Bronchial epithelial cell (primary cell): Measurements from ENCODE around the gene NDUFB6. TPM values are rescaled to one million over a fixed set of nuclear protein-coding genes. Genes with fewer than 3 reads are reported as not detected.

ENCODE experiments used
- DNase-seq: peaks from one replicate; pipeline ENCODE4 v3.0.0-alpha.2; 2010; ENCODE audit warnings: low read depth
- FAIRE-seq: peaks from 2 replicates; lab custom pipeline; 2011; peaks lifted over from hg19 to GRCh38; lab: Jason Lieb, UNC
- H3K27me3 ChIP-seq: 2 replicates; pipeline ENCODE4 v1.5.1; 2011; ENCODE audit warnings: low read length; ENCODE audit not compliant: control insufficient read depth, insufficient read depth
- H3K36me3 ChIP-seq: 2 replicates; pipeline ENCODE4 v1.5.1; 2011; ENCODE audit warnings: low read length; ENCODE audit not compliant: control insufficient read depth, insufficient read depth
- H3K4me3 ChIP-seq: 2 replicates; pipeline ENCODE4 v1.5.1; 2011; ENCODE audit warnings: mild to moderate bottlenecking, low read depth, low read length, control low read depth
- CTCF ChIP-seq: IDR thresholded peaks from 2 replicates; pipeline ENCODE4 v1.5.1; 2011; ENCODE audit warnings: mild to moderate bottlenecking, moderate library complexity, low read length, control low read depth, inconsistent platforms; ENCODE audit not compliant: insufficient read depth, severe bottlenecking
- total RNA-seq: library from RNA; depleted of rRNA; stranded (reverse); fragments of >200 nt; gene quantifications from 2 replicates; pipeline ENCODE4 v1.2.1, GENCODE V29; 2014

Gene NDUFB6
- total RNA-seq, 1 donor from 2014 or later, result 16.8 TPM

- Histone ChIP-seq H3K36me3 (no peaks in the 10 kb centered on the region), H3K4me3 (no peak overlapping the region), H3K27me3 (no peaks in the 10 kb centered on the region)
- FAIRE-seq (no peak), DNase-seq (no peak)
- TF ChIP-seq CTCF, result no peak
Observed at GRCh38 chr9:32577316-32577715, 4.4 kb upstream of the NDUFB6 start.

GRCh38 chr9:32574858-32575257 is 1.9 kb upstream of the NDUFB6 start:
- no peak for FAIRE-seq
- H3K4me3 ChIP-seq, result no peak overlapping the region
- no peak for TF ChIP-seq CTCF
- no peaks in the 10 kb centered on the region for H3K36me3 ChIP-seq
- H3K27me3 ChIP-seq, result no peaks in the 10 kb centered on the region
- no peak for DNase-seq

- Histone ChIP-seq H3K4me3 (no peak overlapping the region), H3K27me3 (no peaks in the 10 kb centered on the region), H3K36me3 (no peaks in the 10 kb centered on the region)
- no peak for FAIRE-seq
- no peak for TF ChIP-seq CTCF
- DNase-seq, result no peak
Observed at GRCh38 chr9:32573821-32574220, 862 bp upstream of the NDUFB6 start.

- peak; percentile 76 for TF ChIP-seq CTCF
- H3K36me3 ChIP-seq, result no peaks in the 10 kb centered on the region
- H3K27me3 ChIP-seq, result no peaks in the 10 kb centered on the region
- DNase-seq, result peak; percentile 88
- no peak for FAIRE-seq
- peak overlapping the region; percentile 79 for H3K4me3 ChIP-seq
Observed at GRCh38 chr9:32571969-32572899, 725 bp downstream of the NDUFB6 start.

GRCh38 chr9:32570262-32570661 is 2.7 kb downstream of the NDUFB6 start:
- no peak for DNase-seq
- TF ChIP-seq CTCF, result no peak
- Histone ChIP-seq H3K27me3 (no peaks in the 10 kb centered on the region), H3K4me3 (no peak overlapping the region), H3K36me3 (peaks cover 1% of the 10 kb centered on the region)
- no peak for FAIRE-seq
